ENCODE data around the gene CYP46A1.

The CYP46A1 gene

DNA sequence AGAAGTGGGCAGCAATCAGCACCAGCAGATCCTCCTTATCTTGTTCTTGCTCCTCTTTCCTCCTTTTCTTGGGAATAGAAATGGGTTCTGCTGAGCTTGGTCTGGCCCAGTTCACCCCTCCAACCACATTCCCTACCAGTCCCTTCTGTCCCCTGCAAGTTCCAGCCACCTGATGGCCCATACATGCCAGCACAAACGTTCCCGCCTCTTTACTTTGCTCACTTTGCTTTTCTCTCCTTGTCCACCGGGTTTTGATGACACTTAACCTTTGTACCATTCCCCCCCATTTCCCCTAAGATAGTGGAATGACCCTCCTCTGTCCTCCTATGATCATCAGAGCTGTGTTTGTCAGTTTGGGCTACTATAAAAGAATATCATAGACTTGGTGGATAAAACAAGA is 85.7 kb downstream of the CYP46A1 start:
- H3K4me3 ChIP-seq (ENCODE audit: low read depth, low read length) = no peak overlapping the region
- POLR2A ChIA-PET = no interaction called here
- TF ChIP-seq, protein P1, sequence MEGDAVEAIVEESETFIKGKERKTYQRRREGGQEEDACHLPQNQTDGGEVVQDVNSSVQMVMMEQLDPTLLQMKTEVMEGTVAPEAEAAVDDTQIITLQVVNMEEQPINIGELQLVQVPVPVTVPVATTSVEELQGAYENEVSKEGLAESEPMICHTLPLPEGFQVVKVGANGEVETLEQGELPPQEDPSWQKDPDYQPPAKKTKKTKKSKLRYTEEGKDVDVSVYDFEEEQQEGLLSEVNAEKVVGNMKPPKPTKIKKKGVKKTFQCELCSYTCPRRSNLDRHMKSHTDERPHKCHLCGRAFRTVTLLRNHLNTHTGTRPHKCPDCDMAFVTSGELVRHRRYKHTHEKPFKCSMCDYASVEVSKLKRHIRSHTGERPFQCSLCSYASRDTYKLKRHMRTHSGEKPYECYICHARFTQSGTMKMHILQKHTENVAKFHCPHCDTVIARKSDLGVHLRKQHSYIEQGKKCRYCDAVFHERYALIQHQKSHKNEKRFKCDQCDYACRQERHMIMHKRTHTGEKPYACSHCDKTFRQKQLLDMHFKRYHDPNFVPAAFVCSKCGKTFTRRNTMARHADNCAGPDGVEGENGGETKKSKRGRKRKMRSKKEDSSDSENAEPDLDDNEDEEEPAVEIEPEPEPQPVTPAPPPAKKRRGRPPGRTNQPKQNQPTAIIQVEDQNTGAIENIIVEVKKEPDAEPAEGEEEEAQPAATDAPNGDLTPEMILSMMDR (IDR thresholded peaks at IDR 0.05; ENCODE audit: insufficient read depth, low read length, missing control alignments) = no peak
- CTCF ChIA-PET = interaction anchor here (0.8 to 1.7 kb wide), 2 partner anchors 10 to 21 kb away, joined by 3 to 6 read pairs; no protein-coding TSS in a partner anchor
- no peak for DNase-seq (ENCODE audit: low read depth, low spot score)

DNA sequence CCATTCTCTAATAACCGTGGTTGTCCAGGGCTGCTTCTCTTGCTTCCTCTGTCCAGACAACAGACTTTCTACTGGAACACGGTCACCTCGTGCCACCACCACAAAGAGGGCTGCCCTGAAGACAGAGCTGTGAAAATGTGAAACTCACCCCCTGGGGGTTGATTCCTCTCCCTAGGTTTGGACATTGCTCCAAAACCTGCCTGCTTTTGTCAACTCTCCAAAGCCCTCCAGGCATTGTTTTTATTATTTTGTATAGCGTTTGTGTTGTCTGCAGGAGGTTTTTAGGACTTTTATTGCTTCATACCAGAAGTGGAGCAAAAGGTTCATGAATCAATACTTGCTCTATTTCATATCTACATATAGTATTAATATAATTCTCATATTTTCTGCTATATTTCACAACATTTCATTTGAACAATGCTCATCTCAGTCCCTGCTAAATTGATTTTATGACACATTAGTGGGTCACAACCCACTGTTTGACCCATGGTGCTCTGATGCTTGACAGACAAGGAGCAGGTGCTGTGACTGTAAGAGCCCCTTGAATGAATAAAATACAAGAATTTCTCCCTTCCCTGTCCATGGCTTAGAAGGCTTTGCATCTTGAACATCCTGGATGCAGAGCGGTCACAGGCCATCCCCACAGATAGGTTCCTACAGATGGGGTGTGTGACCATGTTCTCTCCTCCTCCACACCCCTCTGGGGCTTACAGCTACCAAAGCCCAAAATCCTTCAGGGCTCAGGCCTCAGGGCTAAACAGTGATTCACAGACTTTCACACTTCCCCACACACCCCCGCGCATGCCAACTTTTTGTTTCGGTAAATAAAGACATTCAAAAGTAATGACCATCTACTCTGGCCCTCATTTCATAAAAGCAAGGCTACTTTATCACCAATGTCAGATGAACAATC is 88.5 kb downstream of the CYP46A1 start:
- ChIA-PET POLR2A (no interaction called here), CTCF (interaction anchor here (1.1 kb wide), 1 partner anchor 42 kb away, joined by 3 read pairs; no protein-coding TSS in a partner anchor)
- TF ChIP-seq, protein P1 (IDR thresholded peaks at IDR 0.05; ENCODE audit: insufficient read depth, low read length, missing control alignments) = no peak
- H3K4me3 ChIP-seq (ENCODE audit: low read depth, low read length) = no peak overlapping the region
- DNase-seq (ENCODE audit: low read depth, low spot score) = no peak

DNA sequence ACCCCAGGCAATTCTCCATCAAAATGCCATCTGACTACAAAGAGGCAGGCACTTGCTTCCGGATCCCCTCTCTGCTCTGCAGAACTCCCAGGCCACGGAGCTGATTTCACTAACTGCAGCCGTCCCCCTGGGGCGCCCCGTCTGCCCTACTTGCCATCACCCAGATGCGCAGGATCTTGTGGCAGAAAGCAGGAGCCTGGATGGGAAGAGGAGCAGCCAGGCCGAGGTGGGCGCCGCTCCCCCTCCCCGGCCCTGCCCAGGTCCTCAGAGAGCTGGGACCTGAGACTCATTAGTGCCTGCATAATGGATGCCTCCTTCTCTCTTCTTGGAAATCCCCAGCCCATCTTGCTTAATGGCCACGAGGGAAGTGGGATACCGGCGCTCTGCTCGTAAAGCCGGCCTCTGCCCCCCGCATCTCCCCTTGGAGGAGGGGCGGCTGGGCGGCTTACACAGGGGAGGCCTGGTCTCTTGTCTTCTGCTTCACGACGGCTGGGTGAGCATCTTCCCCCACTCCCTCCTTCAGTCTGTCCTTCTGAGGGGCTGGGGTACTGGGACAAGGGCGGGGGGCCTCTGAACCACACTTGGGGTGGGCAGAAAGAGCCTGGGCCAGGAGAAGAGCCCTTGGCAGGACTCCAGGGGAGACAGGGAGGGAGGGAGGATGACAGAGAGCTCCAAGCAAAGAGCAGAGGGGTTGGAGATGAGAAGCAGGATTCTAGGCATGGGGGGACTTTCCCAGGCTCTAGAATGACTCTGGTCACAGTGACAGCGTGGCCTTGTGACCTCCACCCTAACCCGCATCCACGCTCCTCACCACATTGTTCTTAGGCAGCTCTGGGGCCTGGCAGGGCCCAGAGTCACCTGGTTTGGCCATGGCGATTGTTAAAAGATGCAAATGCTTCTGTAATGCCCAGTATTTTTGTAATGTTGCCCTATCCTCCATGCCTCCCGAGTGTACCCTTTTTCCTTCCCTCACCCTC is 89.7 kb downstream of the CYP46A1 start:
- H3K4me3 ChIP-seq (ENCODE audit: low read depth, low read length) = no peak overlapping the region
- CTCF ChIA-PET = interaction anchor here (1.0 to 2.1 kb wide), 3 partner anchors 16 to 19 kb away, joined by 3 to 9 read pairs (median 6); partner anchors contain the start of gene EML1
- POLR2A ChIA-PET = interaction anchor here (0.6 kb wide), 1 partner anchor 15 kb away, joined by 3 read pairs; no protein-coding TSS in a partner anchor
- no peak for DNase-seq (ENCODE audit: low read depth, low spot score)
- TF ChIP-seq, protein P1 (IDR thresholded peaks at IDR 0.05; ENCODE audit: insufficient read depth, low read length, missing control alignments) = no peak

DNA sequence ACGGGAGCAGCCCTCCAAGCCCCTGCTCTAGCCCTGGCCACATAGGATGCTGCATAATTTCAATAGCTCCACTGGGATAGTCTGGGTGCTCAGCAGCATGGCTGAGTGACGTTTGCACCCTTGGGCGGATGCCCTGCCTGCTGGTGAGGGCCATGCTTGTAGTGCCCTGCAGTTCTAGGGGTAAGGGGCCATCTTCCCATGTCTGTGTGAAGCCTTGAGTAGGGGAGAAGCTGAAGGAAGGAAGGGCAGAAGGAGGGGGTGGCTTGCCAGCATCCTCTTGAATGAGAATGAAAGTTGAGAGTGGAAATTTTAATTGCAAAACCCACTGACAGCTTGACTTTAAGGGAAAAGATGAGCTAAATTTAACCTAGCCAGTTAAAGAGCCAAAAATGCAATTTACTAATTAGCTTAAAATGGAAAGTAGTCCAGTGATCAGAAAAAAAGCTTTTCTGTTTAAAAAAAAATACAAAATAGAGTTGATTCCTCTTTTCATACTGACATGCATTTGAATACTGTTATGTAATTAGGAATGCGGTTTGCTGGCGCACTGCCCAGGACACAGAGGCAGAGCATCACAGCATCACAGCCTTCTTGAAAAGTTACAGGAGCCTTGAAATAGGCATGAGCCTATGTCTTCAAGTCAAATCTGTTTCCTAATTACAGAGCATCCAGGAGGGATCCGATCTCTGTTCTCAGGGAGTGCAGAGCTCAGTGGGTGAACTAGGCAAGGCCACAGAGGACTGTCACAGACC is 90.6 kb downstream of the CYP46A1 start:
- CTCF ChIA-PET = interaction anchor here (1.0 to 2.1 kb wide), 4 partner anchors 15 to 42 kb away, joined by 3 to 9 read pairs (median 4); partner anchors contain the start of gene EML1
- TF ChIP-seq, protein P1 (IDR thresholded peaks at IDR 0.05; ENCODE audit: insufficient read depth, low read length, missing control alignments) = no peak
- no peak overlapping the region for H3K4me3 ChIP-seq (ENCODE audit: low read depth, low read length)
- POLR2A ChIA-PET = interaction anchor here (0.6 kb wide), 1 partner anchor 16 kb away, joined by 3 read pairs; no protein-coding TSS in a partner anchor
- no peak for DNase-seq (ENCODE audit: low read depth, low spot score)

DNA sequence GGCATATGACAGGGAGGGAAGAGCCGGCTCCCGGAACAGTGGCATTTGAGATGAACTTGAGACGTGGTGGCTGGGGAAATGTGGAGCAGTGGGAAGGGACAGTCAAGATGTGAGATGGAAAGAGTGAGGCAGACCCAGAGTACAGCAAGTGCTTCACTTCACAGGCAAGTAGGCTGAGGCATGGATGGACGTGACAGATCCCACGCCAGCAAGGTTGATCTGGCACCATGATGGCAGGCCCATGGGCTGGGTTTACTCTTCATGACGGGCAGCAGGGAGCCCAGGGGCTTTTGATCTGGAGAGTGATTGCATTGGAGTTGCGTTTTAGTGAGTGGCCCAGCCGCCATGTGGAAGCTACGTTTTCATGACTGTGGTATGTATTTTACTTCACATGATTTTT is 91.3 kb downstream of the CYP46A1 start:
- no peak overlapping the region for H3K4me3 ChIP-seq (ENCODE audit: low read depth, low read length)
- DNase-seq (ENCODE audit: low read depth, low spot score) = no peak
- CTCF ChIA-PET = interaction anchor here (1.0 to 2.1 kb wide), 5 partner anchors 15 to 46 kb away, joined by 3 to 9 read pairs (median 3); partner anchors contain the start of gene EML1
- POLR2A ChIA-PET = no interaction called here
- TF ChIP-seq, protein P1 (IDR thresholded peaks at IDR 0.05; ENCODE audit: insufficient read depth, low read length, missing control alignments) = no peak

Data from AG04449 (cell line).